ENCODE data around the gene SORL1.

SORL1 gene

GRCh38 chr11:121471167-121471566 lies 19.1 kb downstream of the SORL1 start:
- DNase-seq (ENCODE audit: low read depth): no peak
- H3K4me3 ChIP-seq (ENCODE audit: control insufficient read depth, low read depth, low read length): no peak overlapping the region
- no peak for TF ChIP-seq CTCF (IDR thresholded peaks at IDR 0.05; ENCODE audit: control insufficient read depth, insufficient read depth, low read depth, low read length, missing control alignments)

GRCh38 chr11:121472312-121472711 lies 20.2 kb downstream of the SORL1 start:
- no peak for TF ChIP-seq CTCF (IDR thresholded peaks at IDR 0.05; ENCODE audit: control insufficient read depth, insufficient read depth, low read depth, low read length, missing control alignments)
- DNase-seq (ENCODE audit: low read depth): no peak
- H3K4me3 ChIP-seq (ENCODE audit: control insufficient read depth, low read depth, low read length): no peak overlapping the region

- no peak overlapping the region for H3K4me3 ChIP-seq (ENCODE audit: control insufficient read depth, low read depth, low read length)
- no peak for TF ChIP-seq CTCF (IDR thresholded peaks at IDR 0.05; ENCODE audit: control insufficient read depth, insufficient read depth, low read depth, low read length, missing control alignments)
- DNase-seq (ENCODE audit: low read depth): peak; percentile 13
Observed at GRCh38 chr11:121473064-121473777, 21.1 kb downstream of the SORL1 start.

- no peak overlapping the region for H3K4me3 ChIP-seq (ENCODE audit: control insufficient read depth, low read depth, low read length)
- TF ChIP-seq CTCF (IDR thresholded peaks at IDR 0.05; ENCODE audit: control insufficient read depth, insufficient read depth, low read depth, low read length, missing control alignments): no peak
- no peak for DNase-seq (ENCODE audit: low read depth)
Observed at GRCh38 chr11:121474680-121475079, 22.6 kb downstream of the SORL1 start.

- TF ChIP-seq CTCF (IDR thresholded peaks at IDR 0.05; ENCODE audit: control insufficient read depth, insufficient read depth, low read depth, low read length, missing control alignments): no peak
- no peak overlapping the region for H3K4me3 ChIP-seq (ENCODE audit: control insufficient read depth, low read depth, low read length)
- DNase-seq (ENCODE audit: low read depth): no peak
Observed at GRCh38 chr11:121476379-121477032, 24.4 kb downstream of the SORL1 start.

- no peak for TF ChIP-seq CTCF (IDR thresholded peaks at IDR 0.05; ENCODE audit: control insufficient read depth, insufficient read depth, low read depth, low read length, missing control alignments)
- DNase-seq (ENCODE audit: low read depth): no peak
- no peak overlapping the region for H3K4me3 ChIP-seq (ENCODE audit: control insufficient read depth, low read depth, low read length)
Observed at GRCh38 chr11:121478226-121478894, 26.2 kb downstream of the SORL1 start.
